GM21528 (cell line): Measurements from ENCODE around the gene SPEN.
"Not testable (repeated sequence)": the region's sequence is repeated elsewhere in the genome, so short reads cannot be mapped to it uniquely, and the experiment has no call there.

ENCODE experiments used
- ATAC-seq: cut with Tn5 transposase; IDR thresholded peaks from one replicate; pipeline ENCODE4 v1.9.1; 2021; ENCODE audit warnings: mild to moderate bottlenecking, moderate library complexity; ENCODE audit not compliant: unreplicated experiment, low FRiP score

SPEN gene

GRCh38 chr1:15974855-15975254 lies 127.3 kb downstream of the SPEN start:
- ATAC-seq: peak; percentile 32

DNA sequence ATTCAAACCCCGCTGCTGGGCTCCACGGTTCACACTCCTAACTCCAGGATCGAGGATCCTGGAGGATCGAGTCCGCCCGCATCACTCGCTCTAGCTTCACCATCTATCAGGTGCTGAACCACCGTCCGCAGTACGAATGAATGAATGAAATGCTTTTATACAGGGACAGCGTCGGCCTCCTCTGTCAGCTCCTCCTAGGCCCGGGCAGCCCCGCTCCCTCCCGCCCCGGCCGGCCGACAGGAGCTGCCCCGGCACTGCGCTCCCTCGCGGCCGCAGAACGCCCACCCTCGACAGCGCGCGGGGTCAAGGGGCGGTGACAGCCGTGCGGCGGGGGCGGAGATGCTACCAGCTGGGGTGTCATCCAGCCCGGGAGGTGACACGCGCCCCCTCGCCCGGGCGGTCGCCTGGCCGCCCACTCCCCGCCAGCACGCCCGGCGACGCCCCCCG lies 127.9 kb downstream of the SPEN start:
- peak; percentile 56 for ATAC-seq

DNA sequence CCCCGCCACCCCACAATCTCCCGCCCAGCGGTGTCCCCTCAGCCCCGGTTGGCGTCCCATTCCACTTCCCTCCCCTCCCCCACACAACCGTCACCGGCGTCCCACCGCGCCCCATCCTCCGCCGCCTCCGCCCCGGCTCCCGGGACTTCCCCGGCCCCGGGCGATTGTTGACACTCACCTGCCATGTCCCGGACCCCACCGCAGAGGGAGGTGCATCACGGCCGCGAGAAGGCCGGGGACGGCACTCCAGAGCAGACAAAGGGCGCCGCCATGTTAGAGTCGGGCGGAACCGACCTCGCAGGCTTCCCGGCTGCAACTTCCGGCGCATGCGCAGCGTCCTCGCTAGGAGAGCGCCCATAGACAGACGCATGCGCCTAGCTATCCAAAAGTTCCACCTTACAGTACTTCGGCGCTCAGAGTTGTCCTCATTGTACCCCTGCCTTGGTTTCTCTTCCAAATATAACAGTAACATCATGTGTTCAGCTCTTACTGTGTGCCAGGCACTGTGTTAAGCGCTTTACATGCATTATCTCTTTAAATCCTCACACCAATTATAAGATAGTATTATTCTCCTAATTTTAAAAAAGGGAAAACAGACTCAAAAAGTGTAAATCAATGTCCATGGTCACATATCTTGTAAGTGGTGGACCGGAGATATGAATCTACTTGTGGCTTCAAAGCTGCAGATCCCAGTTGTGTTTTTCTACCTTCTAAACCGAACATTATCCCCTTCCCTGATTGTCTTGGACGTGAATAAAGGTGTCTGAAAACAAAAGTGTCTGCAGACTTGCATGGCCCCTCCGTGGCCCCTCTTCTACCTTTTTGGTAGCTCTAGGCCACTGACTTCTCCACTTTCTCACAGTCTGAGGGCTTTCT lies 128.5 kb downstream of the SPEN start, which contains the start of gene ZBTB17:
Gene ZBTB17 (minus strand): TSS at position 297 of the 876 bp plus-strand sequence. CDS start 27,606 bp downstream, outside the sequence.
- peak; percentile 72 for ATAC-seq

DNA sequence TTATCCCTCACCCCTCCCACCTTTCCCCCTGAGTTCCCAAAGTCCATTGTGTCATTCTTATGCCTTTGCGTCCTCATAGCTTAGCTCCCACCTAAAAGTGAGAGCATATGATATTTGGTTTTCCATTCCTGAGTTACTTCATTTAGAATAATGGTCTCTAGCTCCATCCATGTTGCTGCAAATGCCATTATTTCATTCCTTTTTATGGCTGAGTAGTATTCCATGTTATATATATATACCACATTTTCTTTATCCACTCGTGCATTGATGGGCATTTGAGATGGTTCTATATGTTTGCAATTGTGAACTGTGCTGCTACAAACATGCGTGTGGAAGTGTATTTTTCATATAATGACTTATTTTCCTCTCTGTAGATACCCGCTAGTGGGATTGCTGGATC lies 130.4 kb downstream of the SPEN start:
- not testable (repeated sequence) for ATAC-seq

GRCh38 chr1:15981679-15982078 lies 134.2 kb downstream of the SPEN start:
- no peak for ATAC-seq

DNA sequence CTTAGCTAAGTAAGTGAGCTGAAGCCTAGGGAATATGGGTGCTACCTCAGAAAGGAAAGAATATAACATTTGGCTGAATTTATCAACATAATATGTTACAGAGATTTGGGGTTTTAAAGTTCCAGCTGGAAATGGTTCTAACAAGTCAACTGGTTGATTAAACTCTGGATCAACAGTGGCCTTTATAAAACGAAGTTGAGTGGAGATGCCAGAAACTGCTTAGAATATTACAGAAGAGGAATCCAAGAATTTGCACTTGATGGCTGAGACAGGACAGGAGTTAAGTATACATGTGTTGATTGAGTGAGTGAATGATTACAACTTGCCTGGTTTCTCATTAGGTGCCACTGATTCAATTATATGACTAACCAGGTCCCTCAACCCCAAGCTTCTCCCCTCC lies 135.8 kb downstream of the SPEN start:
- ATAC-seq: no peak

DNA sequence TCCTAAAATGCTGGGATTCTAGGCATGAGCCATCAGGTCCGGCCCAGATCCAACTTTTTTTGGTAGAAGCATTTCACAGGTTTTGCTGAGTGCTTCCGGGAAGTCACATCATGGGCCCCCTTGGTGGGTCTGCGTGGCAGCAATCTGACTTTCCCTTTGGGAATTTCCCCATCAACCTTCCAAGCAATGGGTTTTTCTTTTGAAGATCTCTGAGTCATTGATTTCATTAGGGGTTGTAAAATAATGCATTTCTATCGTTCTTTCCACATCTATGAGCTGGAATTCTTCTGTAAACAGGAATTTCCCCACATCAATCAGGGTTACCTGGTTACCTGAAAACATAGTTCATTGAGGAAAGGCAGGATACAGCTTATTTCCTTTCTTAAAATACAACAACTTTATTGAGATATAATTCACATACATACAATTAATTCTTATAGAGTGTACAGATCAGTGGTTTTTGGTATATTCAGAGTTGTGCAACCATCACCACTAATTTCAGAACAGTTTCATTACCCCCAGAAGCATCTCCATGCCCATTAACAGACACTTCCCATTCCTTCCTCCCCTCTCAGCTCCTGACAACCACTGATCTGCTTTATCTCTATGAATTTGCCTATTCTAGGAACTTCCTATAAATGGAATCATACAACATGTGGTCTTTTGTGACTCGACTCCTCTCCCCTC lies 138.2 kb downstream of the SPEN start:
- ATAC-seq: no peak

DNA sequence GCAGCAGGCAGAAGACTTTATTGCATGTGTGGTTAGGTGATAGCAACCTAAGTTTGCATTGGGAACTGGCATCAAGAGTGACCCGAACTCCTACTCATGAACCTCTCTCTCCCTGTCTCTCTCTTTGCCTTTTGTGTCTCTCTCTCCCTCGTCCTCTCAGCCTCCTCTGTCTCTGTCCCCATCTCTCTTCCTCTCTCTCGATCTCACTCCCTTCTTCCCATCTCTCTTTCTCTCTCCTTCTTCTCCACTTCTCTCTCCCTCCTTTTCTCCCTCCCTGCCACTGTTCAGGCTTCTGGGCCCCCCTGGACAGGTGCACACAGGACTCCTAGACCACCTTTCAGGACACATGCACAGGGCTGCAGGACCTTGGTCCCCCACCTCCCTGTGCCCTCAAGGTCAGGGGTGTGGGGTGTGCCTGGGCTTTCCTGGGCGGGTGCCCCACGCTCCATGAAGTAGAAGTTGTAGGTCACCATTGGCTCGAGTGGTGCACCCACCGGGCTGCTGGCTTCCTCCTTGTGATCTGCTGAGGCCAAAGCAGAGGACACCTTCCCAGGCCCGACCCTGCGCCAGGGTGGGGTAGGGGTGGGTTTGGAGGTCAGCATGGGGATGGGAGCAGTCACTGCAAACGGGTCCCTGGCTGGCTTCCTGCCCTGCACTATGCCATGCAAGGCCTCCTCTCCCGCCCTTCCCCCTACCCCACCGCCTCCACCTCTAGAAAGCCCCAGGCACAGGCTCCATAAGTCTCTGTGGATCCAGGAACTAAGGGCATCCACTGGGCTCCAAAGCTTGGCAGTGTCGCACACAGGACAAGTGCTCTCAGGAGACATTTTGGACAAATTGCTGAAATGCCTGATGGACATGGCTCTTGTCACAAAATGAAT lies 141.6 kb downstream of the SPEN start:
- ATAC-seq: no peak

GRCh38 chr1:15989776-15990175 lies 142.3 kb downstream of the SPEN start:
- ATAC-seq: no peak
